IPS DF 6.9 (cell line): Measurements from ENCODE around the gene PDIA2.
A peak's percentile ranks its signal among the peaks of the same experiment; 100 is the strongest.

Experiments used
- DNase-seq: peaks from one replicate; pipeline ENCODE4 v3.0.0-alpha.2; 2013; ENCODE audit warnings: low read depth, low spot score
- H3K27ac ChIP-seq: one replicate; pipeline ENCODE4 v1.5.1; 2013; ENCODE audit warnings: low read length, control low read depth
- H3K27me3 ChIP-seq: 2 replicates; pipeline ENCODE4 v1.6.1; 2013; ENCODE audit warnings: mild to moderate bottlenecking, low read length; ENCODE audit not compliant: control insufficient read depth, insufficient read depth
- H3K36me3 ChIP-seq: 2 replicates; pipeline ENCODE4 v1.6.1; 2013; ENCODE audit warnings: low read length; ENCODE audit not compliant: control insufficient read depth, insufficient read depth
- H3K4me1 ChIP-seq: 2 replicates; pipeline ENCODE4 v1.6.1; 2013; ENCODE audit warnings: low read length; ENCODE audit not compliant: control insufficient read depth, insufficient read depth
- H3K4me3 ChIP-seq: 2 replicates; pipeline ENCODE4 v1.5.1; 2013; ENCODE audit warnings: mild to moderate bottlenecking, low read length
- H3K9me3 ChIP-seq: 2 replicates; pipeline ENCODE4 v1.6.1; 2013; ENCODE audit warnings: low read length, inconsistent platforms; ENCODE audit not compliant: control insufficient read depth, insufficient read depth
- WGBS: extraction: QIAGEN DNeasy Blood & Tissue Kit; methylation state at CpG from one replicate; pipeline ENCODE4 v1.1.7; 2013; ENCODE audit warnings: mixed read lengths, missing lambda C conversion rate; ENCODE audit not compliant: insufficient read length, insufficient coverage; 5-methylcytosine and 5-hydroxymethylcytosine counted together

The PDIA2 gene

GRCh38 chr16:270381-271255, 12.3 kb upstream of the PDIA2 start:
- Histone ChIP-seq H3K4me1 (no peaks in the 10 kb centered on the region; the same call in none of the 2 replicates), H3K27ac (no peak overlapping the region), H3K27me3 (peaks cover 3% of the 10 kb centered on the region; the same call in 1 of the 2 replicates), H3K36me3 (no peaks in the 10 kb centered on the region), H3K9me3 (no peaks in the 10 kb centered on the region), H3K4me3 (no peak overlapping the region)
- WGBS, result no CpG with 5 or more reads among the region's 34 CpGs
- DNase-seq, result no peak

- Histone ChIP-seq H3K36me3 (no peaks in the 10 kb centered on the region), H3K27ac (no peak overlapping the region), H3K27me3 (peaks cover 10% of the 10 kb centered on the region; the same call in 1 of the 2 replicates), H3K4me1 (no peaks in the 10 kb centered on the region; the same call in 1 of the 2 replicates), H3K4me3 (no peak overlapping the region), H3K9me3 (no peaks in the 10 kb centered on the region)
- DNase-seq, result no peak
- no CpG with 5 or more reads among the region's 36 CpGs for WGBS
Observed at GRCh38 chr16:272633-273546, 10.1 kb upstream of the PDIA2 start.

GRCh38 chr16:273547-274421, 9.2 kb upstream of the PDIA2 start:
- no peak overlapping the region for H3K4me3 ChIP-seq
- no peaks in the 10 kb centered on the region; the same call in 1 of the 2 replicates for H3K4me1 ChIP-seq
- no peaks in the 10 kb centered on the region for H3K9me3 ChIP-seq
- H3K27ac ChIP-seq, result no peak overlapping the region
- peaks cover 10% of the 10 kb centered on the region; the same call in 1 of the 2 replicates for H3K27me3 ChIP-seq
- DNase-seq, result no peak
- no peaks in the 10 kb centered on the region for H3K36me3 ChIP-seq
- WGBS, result no CpG with 5 or more reads among the region's 30 CpGs

DNA sequence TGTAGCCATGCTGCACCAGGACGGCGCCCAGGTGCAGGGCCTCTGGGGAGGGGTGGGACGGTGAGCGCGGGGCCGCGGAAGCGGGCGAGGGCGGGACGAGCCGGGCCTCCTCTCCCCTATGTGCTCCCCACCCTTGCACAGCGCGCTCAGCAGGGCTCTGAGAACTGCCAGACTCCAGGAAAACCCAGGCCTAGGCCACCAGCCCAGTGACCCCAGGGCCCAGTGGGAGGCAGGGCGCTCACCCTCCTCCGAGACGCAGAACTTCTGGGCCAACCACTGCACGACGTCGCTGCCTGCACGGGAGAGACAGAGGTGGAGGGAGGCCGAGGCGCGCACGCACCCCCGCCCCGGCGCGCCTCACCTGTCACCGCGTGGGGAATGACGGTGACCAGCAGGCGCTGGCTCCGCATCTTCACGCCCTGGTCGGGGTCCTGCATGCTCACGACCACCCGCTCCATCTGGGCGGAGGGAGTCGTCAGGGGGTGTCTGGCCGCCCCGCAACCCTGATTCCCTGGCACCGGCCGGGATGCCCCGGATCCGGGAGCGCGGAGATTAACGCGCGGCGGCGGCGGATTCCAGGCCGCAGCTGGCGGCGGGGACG, 7.8 kb upstream of the PDIA2 start:
- Histone ChIP-seq H3K9me3 (no peaks in the 10 kb centered on the region), H3K27me3 (peaks cover 12% of the 10 kb centered on the region; the same call in 1 of the 2 replicates), H3K4me1 (no peaks in the 10 kb centered on the region; the same call in 1 of the 2 replicates), H3K36me3 (no peaks in the 10 kb centered on the region), H3K4me3 (peak overlapping the region; percentile 41; the same call in 1 of the 2 replicates), H3K27ac (no peak overlapping the region)
- no peak for DNase-seq
- no CpG with 5 or more reads among the region's 58 CpGs for WGBS

GRCh38 chr16:275786-276232, 7.2 kb upstream of the PDIA2 start, which contains the start of gene RGS11:
Gene RGS11 (minus strand): TSS chr16:275944. CDS start chr16:275911, 33 bp downstream.
- no peak for DNase-seq
- H3K9me3 ChIP-seq, result no peaks in the 10 kb centered on the region
- peaks cover 12% of the 10 kb centered on the region; the same call in 1 of the 2 replicates for H3K27me3 ChIP-seq
- H3K4me3 ChIP-seq, result peak within 1 kb of the TSS; percentile 41; the same call in 1 of the 2 replicates
- H3K4me1 ChIP-seq, result no peaks in the 10 kb centered on the region; the same call in 1 of the 2 replicates
- no peak within 1 kb of the TSS for H3K27ac ChIP-seq
- no CpG with 5 or more reads among the region's 56 CpGs for WGBS
- H3K36me3 ChIP-seq, result no peaks in the 10 kb centered on the region

DNA sequence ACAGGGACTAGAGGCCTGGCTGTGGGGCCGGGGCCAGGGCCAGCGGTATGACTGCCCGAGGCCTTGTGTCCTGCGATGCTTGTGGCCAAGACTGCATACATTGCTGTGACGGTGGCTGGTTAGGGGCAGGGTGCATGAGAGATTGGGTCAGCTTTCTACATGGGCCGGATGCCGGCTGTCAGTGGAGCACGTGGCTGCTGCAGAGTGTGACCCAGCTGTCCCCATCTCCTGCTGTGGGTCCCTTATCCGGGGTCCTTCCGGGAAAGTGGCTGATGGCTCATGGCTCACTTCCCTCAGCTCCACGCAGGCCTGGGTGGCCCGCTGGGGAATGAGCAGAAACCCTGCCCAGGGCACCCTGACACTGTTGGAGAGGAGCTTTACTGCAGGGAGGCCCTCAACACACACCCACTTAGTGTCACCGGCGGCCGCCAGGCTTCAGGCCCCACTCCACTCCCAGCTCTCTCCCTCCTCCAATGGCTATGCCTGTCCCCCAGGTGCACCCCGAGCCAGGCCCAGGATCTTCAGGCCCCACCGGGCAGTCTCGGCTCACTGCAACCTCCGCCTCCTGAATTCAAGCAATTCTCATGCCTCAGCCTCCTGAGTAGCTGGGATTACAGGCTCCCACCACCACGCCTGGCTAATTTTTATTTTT, 6.4 kb upstream of the PDIA2 start:
- no CpG with 5 or more reads among the region's 20 CpGs for WGBS
- H3K4me1 ChIP-seq, result no peaks in the 10 kb centered on the region; the same call in 1 of the 2 replicates
- DNase-seq, result no peak
- H3K9me3 ChIP-seq, result no peaks in the 10 kb centered on the region
- no peak overlapping the region for H3K27ac ChIP-seq
- H3K36me3 ChIP-seq, result no peaks in the 10 kb centered on the region
- H3K27me3 ChIP-seq, result peaks cover 18% of the 10 kb centered on the region; the same call in 1 of the 2 replicates
- no peak overlapping the region for H3K4me3 ChIP-seq

- no CpG with 5 or more reads among the region's 6 CpGs for WGBS
- H3K27ac ChIP-seq, result no peak overlapping the region
- no peak for DNase-seq
- no peaks in the 10 kb centered on the region for H3K9me3 ChIP-seq
- H3K4me1 ChIP-seq, result no peaks in the 10 kb centered on the region; the same call in 1 of the 2 replicates
- no peak overlapping the region for H3K4me3 ChIP-seq
- no peaks in the 10 kb centered on the region for H3K36me3 ChIP-seq
- peaks cover 18% of the 10 kb centered on the region; the same call in 1 of the 2 replicates for H3K27me3 ChIP-seq
Observed at GRCh38 chr16:278863-279366, 4.0 kb upstream of the PDIA2 start.

DNA sequence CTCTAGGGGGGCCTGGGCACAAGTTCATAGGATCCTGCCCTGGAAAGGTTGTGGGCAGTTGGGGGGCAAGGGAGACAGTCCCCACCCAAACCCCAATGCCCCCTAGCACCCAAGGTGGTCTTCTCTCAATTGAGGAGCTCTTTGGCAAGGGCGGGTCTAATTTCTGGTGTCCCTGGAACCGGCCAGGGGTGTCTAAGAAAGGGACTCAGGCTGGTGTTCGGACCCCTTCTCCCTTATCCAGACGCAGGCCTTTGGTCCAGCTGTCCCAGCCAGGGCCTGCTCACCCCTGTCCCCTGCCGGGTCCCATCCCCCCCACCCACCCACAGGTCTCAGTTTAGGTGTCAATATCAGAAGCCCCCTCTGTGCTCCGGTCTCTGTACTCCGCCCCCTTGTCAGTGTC, 3.4 kb upstream of the PDIA2 start:
- H3K4me1 ChIP-seq, result no peaks in the 10 kb centered on the region; the same call in 1 of the 2 replicates
- no peaks in the 10 kb centered on the region; the same call in 1 of the 2 replicates for H3K36me3 ChIP-seq
- DNase-seq, result no peak
- no CpG with 5 or more reads among the region's 7 CpGs for WGBS
- peaks cover 18% of the 10 kb centered on the region; the same call in 1 of the 2 replicates for H3K27me3 ChIP-seq
- no peak overlapping the region for H3K4me3 ChIP-seq
- H3K27ac ChIP-seq, result no peak overlapping the region
- H3K9me3 ChIP-seq, result no peaks in the 10 kb centered on the region
